Subcutaneous abdominal adipose tissue (tissue), 5 donors: Measurements from ENCODE around the gene C8G.
A peak's percentile ranks its signal among the peaks of the same experiment; 100 is the strongest.

Source experiments
- H3K27ac ChIP-seq: one replicate; pipeline ENCODE4 v1.7.0; 2013; ENCODE audit warnings: low read depth, mild to moderate bottlenecking, inconsistent platforms, low read length, moderate library complexity
- H3K27me3 ChIP-seq, 5 donors: one replicate each; pipeline ENCODE4 v1.7.0; 2013; ENCODE audit warnings: low read length in 5 of 5, inconsistent platforms in 1 of 5; ENCODE audit not compliant: control insufficient read depth in 5 of 5, insufficient read depth in 4 of 5
- H3K36me3 ChIP-seq, 5 donors: one replicate each; pipeline ENCODE4 v1.7.0; 2013; ENCODE audit warnings: low read length in 5 of 5; ENCODE audit not compliant: control insufficient read depth in 5 of 5, insufficient read depth in 5 of 5
- H3K4me1 ChIP-seq, 5 donors: one replicate each; pipeline ENCODE4 v1.7.0; 2013; ENCODE audit warnings: low read length in 5 of 5, mild to moderate bottlenecking in 3 of 5, moderate library complexity in 1 of 5; ENCODE audit not compliant: control insufficient read depth in 5 of 5, insufficient read depth in 5 of 5
- H3K4me3 ChIP-seq, 5 donors: one replicate each; pipeline ENCODE4 v1.7.0; 2013; ENCODE audit warnings: low read length in 5 of 5, low read depth in 1 of 5
- H3K9ac ChIP-seq, 5 donors: one replicate each; pipeline ENCODE4 v1.7.0; 2013; ENCODE audit warnings: low read length in 5 of 5, mild to moderate bottlenecking in 4 of 5, moderate library complexity in 3 of 5
- H3K9me3 ChIP-seq, 5 donors: one replicate each; pipeline ENCODE4 v1.7.0; 2013; ENCODE audit warnings: low read length in 5 of 5; ENCODE audit not compliant: control insufficient read depth in 5 of 5
- donor health status: healthy.
- donor health status: healthy.
- donor health status: healthy.
- donor health status: healthy.
- donor health status: healthy.

C8G gene

DNA sequence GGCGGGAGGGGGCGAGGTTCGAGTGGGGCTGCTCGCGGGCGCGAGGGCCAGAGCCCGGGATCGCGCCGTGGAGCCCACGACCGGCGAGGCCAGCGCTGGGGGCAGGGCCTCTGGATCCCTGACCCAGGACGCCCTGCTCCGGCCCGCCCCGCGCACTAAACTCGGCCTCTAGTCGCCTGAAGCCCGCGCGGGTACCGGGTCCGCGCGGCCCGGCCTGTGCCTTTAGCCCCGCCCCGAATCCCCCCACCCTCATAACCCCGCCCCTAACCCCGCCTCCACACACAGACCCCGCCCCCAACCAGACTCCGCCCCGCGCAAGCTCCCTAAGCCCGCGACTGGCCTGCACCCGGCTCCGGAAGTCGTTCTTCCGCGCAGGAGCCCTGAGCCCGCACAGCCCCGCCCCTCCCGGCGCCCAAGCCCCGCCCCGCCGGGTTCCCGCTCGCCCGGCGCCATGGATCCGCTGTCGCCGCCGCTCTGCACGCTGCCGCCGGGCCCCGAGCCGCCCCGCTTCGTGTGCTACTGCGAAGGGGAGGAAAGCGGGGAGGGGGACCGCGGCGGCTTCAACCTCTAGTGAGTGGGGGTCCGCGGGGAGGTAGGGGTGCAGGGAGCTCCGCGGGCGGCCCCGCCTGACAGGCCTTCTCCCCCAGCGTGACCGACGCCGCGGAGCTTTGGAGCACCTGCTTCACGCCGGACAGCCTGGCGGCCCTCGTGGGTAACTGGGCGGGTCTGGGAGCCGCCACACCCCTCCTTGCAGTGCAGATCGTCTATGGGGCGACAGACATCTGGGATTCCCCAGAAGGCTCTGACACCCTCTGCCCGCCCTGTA, 47.2 kb downstream of the C8G start, which contains the start of gene PAXX:
Gene PAXX, plus strand, starts transcription at position 430 of the 826 bp plus-strand sequence. Its CDS starts 22 bp downstream, at position 452.
- H3K4me1 ChIP-seq, result peaks cover 1 to 36% (median 29%) of the 10 kb centered on the region in 5 donors
- H3K36me3 ChIP-seq, result peaks cover 0 to 7% (median 4%) of the 10 kb centered on the region in 5 donors
- H3K9me3 ChIP-seq, result peaks cover 0 to 4% (median 0%) of the 10 kb centered on the region in 5 donors
- H3K27ac ChIP-seq, result no peak within 1 kb of the TSS
- peak within 1 kb of the TSS; percentile 63 to 88 (median 70) for H3K9ac ChIP-seq
- H3K4me3 ChIP-seq, result peak within 1 kb of the TSS; percentile 69 to 86 (median 73)
- peaks cover 8 to 23% (median 18%) of the 10 kb centered on the region in 5 donors for H3K27me3 ChIP-seq

DNA sequence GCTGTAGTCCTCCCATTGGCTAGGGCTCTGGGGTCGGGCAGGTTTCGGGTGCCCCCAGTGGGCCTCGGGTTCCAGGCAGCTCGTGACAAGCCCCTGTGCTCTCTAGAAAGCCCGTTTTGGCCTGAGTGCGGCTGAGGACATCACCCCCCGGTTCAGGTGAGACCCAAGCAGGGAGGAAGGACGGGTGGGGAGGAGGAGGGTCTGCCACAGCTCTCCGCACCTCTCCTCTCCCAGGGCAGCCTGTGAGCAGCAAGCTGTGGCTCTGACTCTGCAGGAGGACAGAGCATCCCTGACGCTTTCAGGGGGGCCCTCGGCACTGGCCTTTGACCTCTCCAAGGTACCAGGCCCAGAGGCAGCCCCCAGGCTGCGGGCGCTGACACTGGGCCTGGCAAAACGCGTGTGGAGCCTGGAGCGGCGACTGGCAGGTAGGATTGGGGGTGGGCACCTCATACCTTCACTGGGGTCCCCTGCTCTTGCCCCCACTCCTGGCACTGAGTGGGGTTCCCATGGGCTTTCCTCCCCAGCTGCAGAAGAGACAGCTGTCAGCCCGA, 47.9 kb downstream of the C8G start:
- Histone ChIP-seq H3K36me3 (peaks cover 0 to 7% (median 4%) of the 10 kb centered on the region in 5 donors), H3K9me3 (peaks cover 0 to 4% (median 0%) of the 10 kb centered on the region in 5 donors), H3K27ac (no peak overlapping the region), H3K4me3 (peak overlapping the region; percentile 69 to 86 (median 73)), H3K4me1 (peaks cover 1 to 36% (median 29%) of the 10 kb centered on the region in 5 donors), H3K9ac (peak overlapping the region; percentile 63 to 88 (median 70)), H3K27me3 (peaks cover 8 to 23% (median 21%) of the 10 kb centered on the region in 5 donors)

DNA sequence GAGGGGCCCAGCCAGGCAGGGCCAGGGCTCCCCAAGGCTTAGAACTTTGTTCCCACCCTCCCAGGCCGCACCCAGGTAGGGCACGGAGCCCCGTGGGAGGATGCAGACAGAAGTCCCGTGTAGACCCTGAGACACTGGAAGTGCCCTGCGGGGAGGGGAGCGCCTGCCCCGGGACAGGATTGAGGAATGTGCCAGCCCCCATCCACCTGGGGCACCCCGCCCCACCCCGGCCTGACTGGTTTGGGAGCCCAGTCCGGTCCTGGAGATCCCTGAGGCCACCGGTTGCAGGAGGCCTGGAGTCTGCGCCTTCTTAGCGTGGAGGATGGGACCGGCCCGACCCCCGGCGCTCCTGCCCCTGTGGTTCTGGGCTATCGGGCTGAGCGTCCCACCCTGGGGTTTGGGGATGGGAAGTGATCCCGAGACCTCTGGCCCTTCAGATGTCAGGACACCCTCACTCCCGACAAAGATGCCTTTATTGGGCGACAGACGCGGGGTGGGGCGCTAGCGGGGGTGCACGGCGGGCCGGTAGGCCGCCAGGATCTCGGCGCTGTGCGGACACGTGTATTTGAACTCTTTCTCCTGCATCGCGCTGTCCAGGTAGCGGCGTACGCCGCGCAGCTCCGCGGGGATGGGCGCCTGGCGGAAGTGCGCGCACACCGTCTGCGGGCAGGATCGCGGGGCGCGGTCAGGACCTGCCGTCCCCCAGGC, 49.3 kb downstream of the C8G start:
- peaks cover 0 to 4% (median 0%) of the 10 kb centered on the region in 5 donors for H3K9me3 ChIP-seq
- peaks cover 1 to 36% (median 29%) of the 10 kb centered on the region in 5 donors for H3K4me1 ChIP-seq
- peaks cover 0 to 7% (median 4%) of the 10 kb centered on the region in 5 donors for H3K36me3 ChIP-seq
- no peak overlapping the region for H3K27ac ChIP-seq
- H3K4me3 ChIP-seq, result no peak overlapping the region
- H3K9ac ChIP-seq, result no peak overlapping the region
- H3K27me3 ChIP-seq, result peaks cover 8 to 23% (median 21%) of the 10 kb centered on the region in 5 donors

DNA sequence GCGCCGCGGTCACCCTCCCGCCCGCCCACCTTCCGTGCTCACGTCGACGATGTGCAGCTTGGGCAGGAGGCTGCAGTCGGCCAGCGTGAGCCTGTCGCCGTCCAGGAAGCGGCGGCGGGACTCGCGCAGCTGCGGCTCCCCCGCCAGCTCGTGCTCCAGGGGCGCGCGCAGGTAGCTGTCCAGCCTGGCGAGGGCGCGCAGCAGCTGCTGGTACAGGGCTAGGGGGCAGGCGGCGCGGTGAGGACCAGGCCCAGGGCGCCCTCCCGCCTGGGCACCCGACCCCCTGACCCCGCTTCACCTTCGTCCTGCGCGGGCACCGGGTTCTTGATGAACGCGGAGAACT, 49.8 kb downstream of the C8G start:
- H3K4me3 ChIP-seq, result no peak overlapping the region
- peaks cover 8 to 23% (median 21%) of the 10 kb centered on the region in 5 donors for H3K27me3 ChIP-seq
- H3K36me3 ChIP-seq, result peaks cover 0 to 7% (median 4%) of the 10 kb centered on the region in 5 donors
- H3K27ac ChIP-seq, result no peak overlapping the region
- peaks cover 1 to 39% (median 29%) of the 10 kb centered on the region in 5 donors for H3K4me1 ChIP-seq
- H3K9ac ChIP-seq, result no peak overlapping the region
- H3K9me3 ChIP-seq, result peaks cover 0 to 4% (median 0%) of the 10 kb centered on the region in 5 donors

DNA sequence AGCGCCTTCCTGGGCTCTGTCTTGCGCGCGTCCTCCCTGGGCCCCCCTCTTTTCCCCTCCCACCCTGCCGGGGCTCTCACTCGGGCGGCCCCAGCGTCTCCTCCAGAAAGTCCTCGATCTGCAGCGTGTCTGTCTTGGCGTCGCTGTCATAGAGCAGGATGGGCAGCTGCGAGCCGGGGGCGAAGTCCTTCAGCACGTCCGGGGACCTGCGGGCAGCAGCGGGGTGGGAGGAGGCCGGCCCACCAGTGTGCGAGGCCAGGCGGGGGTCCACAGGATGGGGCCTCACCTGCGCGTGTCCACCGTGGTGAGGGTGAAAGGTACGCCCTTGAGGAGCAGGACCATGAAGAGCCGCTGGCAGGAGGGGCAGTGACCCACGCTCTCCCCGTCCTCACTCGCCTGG, 50.3 kb downstream of the C8G start:
- H3K27ac ChIP-seq, result no peak overlapping the region
- H3K4me3 ChIP-seq, result no peak overlapping the region
- H3K9ac ChIP-seq, result no peak overlapping the region
- peaks cover 0 to 3% (median 0%) of the 10 kb centered on the region in 5 donors for H3K9me3 ChIP-seq
- H3K4me1 ChIP-seq, result peaks cover 1 to 44% (median 34%) of the 10 kb centered on the region in 5 donors
- peaks cover 8 to 23% (median 21%) of the 10 kb centered on the region in 5 donors for H3K27me3 ChIP-seq
- H3K36me3 ChIP-seq, result peaks cover 0 to 7% (median 4%) of the 10 kb centered on the region in 5 donors

DNA sequence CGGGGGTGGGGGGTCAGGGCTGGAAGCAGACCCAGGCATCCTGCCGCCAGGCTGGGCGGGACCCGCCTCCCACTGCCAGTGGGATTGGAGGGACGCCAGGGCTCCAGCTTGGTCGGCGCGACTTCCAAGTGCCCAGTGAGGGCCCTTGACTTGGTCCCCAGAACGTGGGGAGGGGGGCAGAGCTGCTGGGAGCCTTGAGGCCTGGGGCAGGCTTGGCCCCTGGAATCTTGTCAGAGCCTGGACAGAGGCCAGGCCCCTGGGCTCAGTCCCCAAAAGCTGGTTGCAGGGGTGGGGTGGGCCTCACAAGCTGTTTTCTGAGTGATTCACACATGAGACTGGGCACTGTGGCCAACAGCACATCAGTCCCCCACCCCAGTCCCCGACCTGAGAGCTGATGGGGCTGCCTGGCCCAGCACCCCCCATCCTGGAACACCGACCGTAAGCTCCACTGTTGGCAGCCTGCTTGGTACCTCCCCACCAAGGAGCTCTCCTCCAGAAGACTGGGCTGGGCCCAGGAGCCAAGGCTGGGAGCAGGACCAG, 50.8 kb downstream of the C8G start:
- Histone ChIP-seq H3K9ac (no peak overlapping the region), H3K27ac (no peak overlapping the region), H3K4me1 (peaks cover 1 to 47% (median 35%) of the 10 kb centered on the region in 5 donors), H3K36me3 (peaks cover 0 to 7% (median 4%) of the 10 kb centered on the region in 5 donors), H3K9me3 (no peaks in the 10 kb centered on the region), H3K4me3 (peak overlapping the region in 1 of 5 donors; percentile 11), H3K27me3 (peaks cover 8 to 23% (median 21%) of the 10 kb centered on the region in 5 donors)
